ENCODE data around the gene CNNM3.

- TF ChIP-seq CTCF (IDR thresholded peaks at IDR 0.05) (no peak), POLR2A (IDR thresholded peaks at IDR 0.05) (no peak), POLR2AphosphoS5 (IDR thresholded peaks at IDR 0.05) (no peak)
Observed at GRCh38 chr2:96877042-96877451, 61.0 kb downstream of the CNNM3 start.
